Effector memory CD8-positive, alpha-beta T cell (primary cell): ENCODE data around the gene HERC3.

Experiments
- ATAC-seq: fragments of 150-1000 bp; cut with Tn5 transposase; replicated peaks from 2 replicates; pipeline ENCODE4 v1.10.0; 2021; ENCODE audit warnings: mild to moderate bottlenecking, moderate library complexity
- DNase-seq, 3 experiments: peaks; one replicate each; pipeline ENCODE4 v3.0.0; 2021
- H3K27ac Mint-ChIP-seq, 2 donors: one replicate each; pipeline ENCODE4 v1.8.0; 2022; ENCODE audit warnings: mild to moderate bottlenecking in 2 of 2, mixed read lengths in 2 of 2, moderate library complexity in 2 of 2
- H3K27me3 Mint-ChIP-seq, 2 donors: one replicate each; pipeline ENCODE4 v1.8.0; 2022; ENCODE audit warnings: mixed read lengths in 2 of 2
- H3K36me3 Mint-ChIP-seq: one replicate; pipeline ENCODE4 v1.8.0; 2022; ENCODE audit warnings: mild to moderate bottlenecking, moderate library complexity, mixed read lengths; ENCODE audit not compliant: insufficient read depth
- H3K4me1 Mint-ChIP-seq, 2 donors: one replicate each; pipeline ENCODE4 v1.8.0; 2022; ENCODE audit warnings: low read depth in 2 of 2, mixed read lengths in 2 of 2
- H3K4me3 Mint-ChIP-seq, 2 donors: one replicate each; pipeline ENCODE4 v1.8.0; 2022; ENCODE audit warnings: mild to moderate bottlenecking in 2 of 2, mixed read lengths in 2 of 2, moderate library complexity in 2 of 2
- H3K9me3 Mint-ChIP-seq, 2 donors: one replicate each; pipeline ENCODE4 v1.8.0; 2022; ENCODE audit warnings: mixed read lengths in 2 of 2

The HERC3 gene

DNA sequence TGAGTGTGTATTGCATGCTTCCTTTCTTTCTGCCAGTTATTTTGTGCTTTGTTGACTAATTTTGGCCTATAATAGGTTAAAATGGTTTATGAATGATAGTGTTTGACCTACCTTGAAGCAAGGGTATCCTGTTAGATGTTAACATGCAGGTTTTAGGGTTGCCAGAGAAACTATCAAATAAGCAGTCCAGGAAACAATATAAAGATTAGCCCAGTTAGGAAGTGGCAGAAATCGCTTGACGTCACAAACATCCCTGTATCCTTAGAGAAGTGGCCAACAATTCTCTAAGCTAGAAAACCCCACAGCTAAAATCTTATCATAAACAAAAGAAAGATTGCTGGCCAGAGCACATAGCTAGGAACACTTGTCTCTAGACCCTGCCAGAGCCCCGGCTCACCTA, 101.5 kb downstream of the HERC3 start:
- Mint-ChIP-seq H3K36me3 (peaks cover 27% of the 10 kb centered on the region), H3K4me3 (no peak overlapping the region), H3K27me3 (no peaks in the 10 kb centered on the region), H3K4me1 (peaks cover 10 to 18% of the 10 kb centered on the region in 2 donors), H3K9me3 (no peaks in the 10 kb centered on the region), H3K27ac (no peak overlapping the region)
- ATAC-seq: no peak
- no peak for DNase-seq

DNA sequence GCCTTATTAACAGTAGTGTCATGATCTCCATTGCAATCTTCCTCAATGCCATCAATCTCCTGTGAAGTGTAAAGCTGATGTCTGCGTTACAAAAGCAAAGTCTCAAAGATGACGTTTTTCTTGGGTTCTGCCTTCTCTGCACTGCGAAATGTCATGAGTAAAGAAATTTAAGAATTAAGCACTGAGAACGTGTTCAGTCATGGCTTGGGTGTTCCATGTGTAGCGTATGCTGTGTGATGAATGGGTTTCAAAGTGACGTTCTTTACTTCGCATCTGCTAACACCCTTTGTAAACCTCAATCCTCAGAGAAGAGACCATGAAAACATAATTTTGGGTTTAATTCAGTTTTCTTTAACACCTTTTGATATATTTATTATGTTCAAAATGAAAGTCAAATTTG, 104.3 kb downstream of the HERC3 start:
- peaks cover 11 to 22% of the 10 kb centered on the region in 2 donors for H3K4me1 Mint-ChIP-seq

GRCh38 chr4:88697141-88697540, 104.9 kb downstream of the HERC3 start:
- Mint-ChIP-seq H3K27ac (peak overlapping the region; percentile 95 to 98), H3K9me3 (no peaks in the 10 kb centered on the region), H3K4me3 (peak overlapping the region; percentile 89 to 91), H3K27me3 (no peaks in the 10 kb centered on the region), H3K4me1 (peaks cover 11 to 22% of the 10 kb centered on the region in 2 donors), H3K36me3 (peaks cover 15% of the 10 kb centered on the region)
- peak in 2 of 3 experiments; percentile 2 to 6 for DNase-seq
- peak; percentile 15 for ATAC-seq

More for the DNA sequence above, 104.3 kb downstream of the HERC3 start:
- peak overlapping the region; percentile 95 to 98 for H3K27ac Mint-ChIP-seq
- ATAC-seq (no peak), DNase-seq (no peak)
- peak overlapping the region; percentile 89 to 91 for H3K4me3 Mint-ChIP-seq
- H3K27me3 Mint-ChIP-seq: no peaks in the 10 kb centered on the region
- H3K36me3 Mint-ChIP-seq: peaks cover 15% of the 10 kb centered on the region
- H3K9me3 Mint-ChIP-seq: no peaks in the 10 kb centered on the region

DNA sequence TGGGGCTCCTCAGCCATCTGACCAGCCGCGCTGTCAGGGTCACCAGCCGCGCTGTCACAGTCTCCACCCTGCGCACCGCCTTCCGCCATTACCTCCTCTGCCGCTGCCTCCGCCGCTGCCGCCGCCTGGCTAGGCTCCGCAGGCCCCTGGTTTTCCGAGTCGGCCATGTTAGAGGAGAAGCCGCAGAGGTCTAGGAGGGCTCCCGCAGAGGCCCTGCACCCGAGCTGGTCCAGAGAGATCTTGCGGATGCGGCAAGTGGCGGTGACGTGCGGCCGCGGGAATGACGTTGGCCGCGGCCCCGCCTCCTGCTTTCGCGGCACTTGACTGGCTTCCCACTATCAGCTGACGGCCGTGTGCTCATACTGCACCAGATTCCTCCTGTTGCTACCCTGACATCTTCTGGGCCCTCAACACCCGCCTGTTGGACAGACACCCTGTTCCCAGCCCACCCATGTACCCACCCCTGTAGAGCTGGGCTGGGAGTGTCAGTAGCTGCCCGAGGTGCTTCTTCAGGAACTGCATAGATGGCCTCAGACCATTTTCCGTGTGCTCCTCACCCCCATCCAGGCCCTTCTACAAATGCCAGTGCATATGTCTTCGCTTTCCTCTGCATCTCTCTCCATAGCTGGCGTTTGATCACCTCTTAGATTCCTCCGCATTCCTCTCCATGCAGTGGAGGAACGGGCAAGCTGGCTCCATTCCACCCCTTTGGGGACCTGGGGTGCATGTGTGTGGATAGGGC, 105.5 kb downstream of the HERC3 start, which contains the start of gene NAP1L5:
NAP1L5 (minus strand) TSS at position 242 of the 742 bp plus-strand sequence; CDS start at position 167, 75 bp downstream.
- peak; percentile 69 to 75 (median 74) for DNase-seq
- H3K4me1 Mint-ChIP-seq: peaks cover 11 to 22% of the 10 kb centered on the region in 2 donors
- H3K36me3 Mint-ChIP-seq: peaks cover 15% of the 10 kb centered on the region

DNA sequence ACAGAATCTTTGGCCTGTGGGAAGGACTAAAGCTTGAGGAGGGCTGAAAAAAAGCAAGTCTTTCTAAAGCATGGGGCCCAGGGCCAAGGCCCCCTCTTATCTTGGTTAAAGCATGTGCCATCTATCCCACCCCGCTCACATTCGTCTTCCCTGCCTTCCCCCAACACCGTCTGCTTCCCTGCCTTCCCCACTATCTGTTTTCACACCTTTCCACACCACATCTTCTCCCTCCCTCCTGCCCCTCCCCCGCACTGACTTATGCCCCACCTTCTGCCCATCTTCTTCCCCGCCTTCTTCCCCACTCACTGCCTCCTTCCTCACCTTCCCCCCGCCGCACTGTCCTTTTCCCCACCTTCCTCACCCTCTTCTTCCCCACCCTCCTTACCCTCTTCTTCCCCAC, 106.2 kb downstream of the HERC3 start:
- Mint-ChIP-seq H3K27me3 (no peaks in the 10 kb centered on the region), H3K36me3 (peaks cover 11% of the 10 kb centered on the region), H3K27ac (peak overlapping the region; percentile 95 to 98), H3K4me1 (peaks cover 11 to 22% of the 10 kb centered on the region in 2 donors), H3K9me3 (no peaks in the 10 kb centered on the region), H3K4me3 (no peak overlapping the region)
- ATAC-seq (no peak), DNase-seq (no peak)

More for the DNA sequence above, 105.5 kb downstream of the HERC3 start, which contains the start of gene NAP1L5:
- ATAC-seq: peak; percentile 96
- Mint-ChIP-seq H3K9me3 (no peaks in the 10 kb centered on the region), H3K27me3 (no peaks in the 10 kb centered on the region), H3K27ac (peak within 1 kb of the TSS; percentile 95 to 98), H3K4me3 (peak within 1 kb of the TSS; percentile 89 to 91)

GRCh38 chr4:88702782-88703181, 110.5 kb downstream of the HERC3 start:
- ATAC-seq (no peak), DNase-seq (no peak)
- H3K4me1 Mint-ChIP-seq: peaks cover 6 to 9% of the 10 kb centered on the region in 2 donors
- peaks cover 25% of the 10 kb centered on the region for H3K36me3 Mint-ChIP-seq
- no peaks in the 10 kb centered on the region for H3K9me3 Mint-ChIP-seq
- no peak overlapping the region for H3K27ac Mint-ChIP-seq
- no peak overlapping the region for H3K4me3 Mint-ChIP-seq
- H3K27me3 Mint-ChIP-seq: no peaks in the 10 kb centered on the region

- Mint-ChIP-seq H3K4me3 (no peak overlapping the region), H3K27me3 (no peaks in the 10 kb centered on the region), H3K27ac (no peak overlapping the region), H3K36me3 (peaks cover 32% of the 10 kb centered on the region), H3K9me3 (no peaks in the 10 kb centered on the region), H3K4me1 (no peaks in the 10 kb centered on the region)
- DNase-seq (no peak), ATAC-seq (no peak)
These were observed 112.9 kb downstream of the HERC3 start for GRCh38 chr4:88705223-88705622.

DNA sequence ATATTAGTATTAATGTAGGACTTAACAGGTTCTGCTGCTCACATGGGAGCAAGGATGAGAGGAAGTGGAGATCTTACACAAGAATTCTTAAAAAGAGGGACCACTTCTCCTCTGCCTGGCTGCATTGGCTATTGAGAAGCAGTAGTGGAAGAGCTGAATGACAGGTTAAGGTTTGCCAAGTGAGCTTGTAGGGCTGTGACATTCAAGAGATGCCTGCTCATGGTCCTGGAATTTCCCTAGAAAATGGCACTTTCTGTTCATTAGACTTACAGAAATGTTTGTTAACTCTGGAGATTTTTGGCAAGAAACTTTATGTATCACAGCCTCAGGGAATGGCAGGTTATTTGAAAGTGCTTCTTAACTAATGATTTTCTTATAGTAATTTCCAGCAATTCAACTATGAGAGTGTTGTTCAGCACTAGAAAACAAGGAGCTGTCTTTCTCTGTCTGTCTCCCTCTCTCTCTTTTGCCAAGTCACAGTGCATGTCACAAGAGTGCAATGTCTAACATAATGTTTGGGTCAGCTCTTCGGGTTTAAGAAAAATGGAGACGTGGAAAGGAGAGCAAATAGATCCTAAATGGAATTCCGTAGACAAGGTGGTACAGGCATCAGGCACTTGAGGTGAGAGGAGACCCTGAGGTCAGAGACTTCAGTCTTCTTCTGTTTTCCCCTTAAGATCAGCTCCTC, 113.7 kb downstream of the HERC3 start:
- Mint-ChIP-seq H3K9me3 (no peaks in the 10 kb centered on the region), H3K27ac (no peak overlapping the region), H3K4me1 (no peaks in the 10 kb centered on the region), H3K27me3 (no peaks in the 10 kb centered on the region), H3K36me3 (peaks cover 32% of the 10 kb centered on the region), H3K4me3 (no peak overlapping the region)
- no peak for DNase-seq
- ATAC-seq: no peak

GRCh38 chr4:88706574-88706973, 114.3 kb downstream of the HERC3 start:
- peaks cover 32% of the 10 kb centered on the region for H3K36me3 Mint-ChIP-seq
- H3K4me3 Mint-ChIP-seq: no peak overlapping the region
- no peak for DNase-seq

DNA sequence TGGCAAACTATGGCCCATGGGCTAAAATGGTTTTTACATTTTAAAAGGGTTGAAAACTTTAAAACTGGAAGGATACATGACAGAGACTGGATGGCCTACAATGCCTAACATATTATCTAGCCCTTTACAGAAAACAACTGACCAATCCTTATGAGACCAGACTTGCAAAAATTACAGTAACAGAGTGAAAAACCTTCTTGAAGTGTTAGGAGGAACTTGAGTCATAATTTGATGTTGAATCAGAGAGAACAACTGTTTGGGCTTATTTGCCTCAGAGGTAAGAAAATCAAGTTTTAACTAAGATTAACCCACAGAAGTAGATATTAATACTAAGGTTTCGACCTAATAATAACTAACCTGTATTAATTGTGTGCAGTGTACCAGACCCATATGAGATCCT, 117.7 kb downstream of the HERC3 start:
- Mint-ChIP-seq H3K36me3 (peaks cover 31% of the 10 kb centered on the region), H3K4me3 (no peak overlapping the region), H3K27me3 (no peaks in the 10 kb centered on the region), H3K27ac (peak overlapping the region in 1 of 2 donors; percentile 23), H3K4me1 (peaks cover 0 to 6% of the 10 kb centered on the region in 2 donors), H3K9me3 (no peaks in the 10 kb centered on the region)
- no peak for DNase-seq
- no peak for ATAC-seq

More at GRCh38 chr4:88706574-88706973, 114.3 kb downstream of the HERC3 start:
- Mint-ChIP-seq H3K9me3 (no peaks in the 10 kb centered on the region), H3K27me3 (no peaks in the 10 kb centered on the region), H3K27ac (no peak overlapping the region), H3K4me1 (no peaks in the 10 kb centered on the region)
- no peak for ATAC-seq

GRCh38 chr4:88713782-88714181, 121.5 kb downstream of the HERC3 start:
- H3K4me1 Mint-ChIP-seq: peaks cover 0 to 8% of the 10 kb centered on the region in 2 donors
- H3K4me3 Mint-ChIP-seq: no peak overlapping the region
- peaks cover 0 to 3% of the 10 kb centered on the region in 2 donors for H3K9me3 Mint-ChIP-seq
- H3K27me3 Mint-ChIP-seq: no peaks in the 10 kb centered on the region
- H3K36me3 Mint-ChIP-seq: peaks cover 30% of the 10 kb centered on the region
- peak overlapping the region in 1 of 2 donors; percentile 19 for H3K27ac Mint-ChIP-seq
- ATAC-seq (no peak), DNase-seq (no peak)

- Mint-ChIP-seq H3K9me3 (peaks cover 0 to 3% of the 10 kb centered on the region in 2 donors), H3K4me3 (no peak overlapping the region), H3K27ac (no peak overlapping the region), H3K27me3 (no peaks in the 10 kb centered on the region), H3K4me1 (peaks cover 0 to 8% of the 10 kb centered on the region in 2 donors), H3K36me3 (peaks cover 27% of the 10 kb centered on the region)
- no peak for ATAC-seq
- no peak for DNase-seq
These were observed 125.8 kb downstream of the HERC3 start for GRCh38 chr4:88718098-88718497.

- Mint-ChIP-seq H3K4me1 (peaks cover 0 to 8% of the 10 kb centered on the region in 2 donors), H3K27me3 (no peaks in the 10 kb centered on the region), H3K9me3 (peaks cover 0 to 3% of the 10 kb centered on the region in 2 donors), H3K36me3 (peaks cover 30% of the 10 kb centered on the region), H3K27ac (peak overlapping the region; percentile 39 to 60), H3K4me3 (no peak overlapping the region)
- DNase-seq: no peak
- ATAC-seq: no peak
These were observed 127.1 kb downstream of the HERC3 start for GRCh38 chr4:88719381-88719780.
